SW 1271 (cell line): ENCODE results near the gene AATK.

Experiments used
- DNase-seq, 2 experiments: peaks; one replicate each; lab custom pipeline; 2025; lab: John Stamatoyannopoulos, UW

AATK gene

GRCh38 chr17:81143200-81143527 is 22.9 kb downstream of the AATK start:
- no peak for DNase-seq

- peak in 1 of 2 experiments; percentile 61 for DNase-seq
These were observed 23.5 kb downstream of the AATK start for GRCh38 chr17:81142301-81143199.

GRCh38 chr17:81140695-81141094 is 25.3 kb downstream of the AATK start:
- DNase-seq = no peak

GRCh38 chr17:81140018-81140417 is 26.0 kb downstream of the AATK start:
- DNase-seq = no peak

GRCh38 chr17:81139428-81139827 is 26.6 kb downstream of the AATK start:
- DNase-seq = no peak

GRCh38 chr17:81138500-81138899 is 27.5 kb downstream of the AATK start:
- no peak for DNase-seq

GRCh38 chr17:81138083-81138482 is 27.9 kb downstream of the AATK start:
- no peak for DNase-seq

- no peak for DNase-seq
These were observed 28.8 kb downstream of the AATK start for GRCh38 chr17:81137248-81137647.

- no peak for DNase-seq
These were observed 29.7 kb downstream of the AATK start for GRCh38 chr17:81136366-81136765.

GRCh38 chr17:81135505-81136278 is 30.3 kb downstream of the AATK start:
- no peak for DNase-seq

- no peak for DNase-seq
These were observed 31.8 kb downstream of the AATK start for GRCh38 chr17:81134064-81134781.

- DNase-seq = no peak
These were observed 33.0 kb downstream of the AATK start for GRCh38 chr17:81132770-81133723.

GRCh38 chr17:81132197-81132540 is 33.9 kb downstream of the AATK start:
- DNase-seq = no peak

- no peak for DNase-seq
These were observed 34.4 kb downstream of the AATK start for GRCh38 chr17:81131486-81132196.

- no peak for DNase-seq
These were observed 35.3 kb downstream of the AATK start for GRCh38 chr17:81130385-81131361.

GRCh38 chr17:81129711-81130367 is 36.2 kb downstream of the AATK start:
- DNase-seq = no peak

- DNase-seq = no peak
These were observed 36.7 kb downstream of the AATK start for GRCh38 chr17:81129289-81129688.

GRCh38 chr17:81128774-81129173 is 37.2 kb downstream of the AATK start:
- no peak for DNase-seq

- no peak for DNase-seq
These were observed 37.7 kb downstream of the AATK start for GRCh38 chr17:81128338-81128737.
